ENCODE data around the gene CD22. TPM values are rescaled to one million over a fixed set of nuclear protein-coding genes. Genes with fewer than 3 reads are reported as not detected.

CD22 gene
- total and polyA plus RNA-seq, 2 of the 4 experiments (the other 2 are of a cell fraction): 0.18 to 0.22 TPM

GRCh38 chr19:35332817-35333216 is 3.8 kb downstream of the CD22 start:
- Histone ChIP-seq H3K14ac (replicated peaks; ENCODE audit: low read depth, low read length) (no peak overlapping the region), H3K9me3 (ENCODE audit: control insufficient read depth, insufficient read depth, low read length) (no peaks in the 10 kb centered on the region), H3K27me3 (ENCODE audit: control insufficient read depth, insufficient read depth, low read length) (peaks cover 8% of the 10 kb centered on the region; the same call in 1 of the 2 replicates), H4K8ac (ENCODE audit: low read depth in 2 of 2, low read length in 2 of 2) (no peak overlapping the region), H3K4ac (ENCODE audit: low read depth, low read length) (no peak overlapping the region), H4K20me1 (ENCODE audit: insufficient read depth, low read length) (no peaks in the 10 kb centered on the region), H2AK9ac (replicated peaks; ENCODE audit: low read depth, low read length, poor library complexity) (no peak overlapping the region), H2BK20ac (ENCODE audit: low read depth, low read length) (no peak overlapping the region), H4K91ac (ENCODE audit: insufficient read depth, low read depth, low read length) (no peak overlapping the region), H2BK5ac (ENCODE audit: low read depth, low read length, poor library complexity, severe bottlenecking) (no peak overlapping the region), H3K9ac (ENCODE audit: low read depth, low read length) (no peak overlapping the region), H3K27ac (ENCODE audit: insufficient read depth, low read length) (no peak overlapping the region), H2AFZ (replicated peaks; ENCODE audit: low read length, poor library complexity) (no peak overlapping the region), H2BK120ac (ENCODE audit: low read depth, low read length) (no peak overlapping the region), H3K4me3 (ENCODE audit: insufficient read depth, low read depth, low read length) (no peak overlapping the region), H3K4me1 (ENCODE audit: control insufficient read depth, insufficient read depth, low read length) (no peaks in the 10 kb centered on the region), H3K9me1 (ENCODE audit: insufficient read depth, low read length) (no peaks in the 10 kb centered on the region), H3K23ac (ENCODE audit: low read depth, low read length) (no peak overlapping the region), H2AK5ac (ENCODE audit: low read depth, low read length) (no peak overlapping the region), H3K36me3 (ENCODE audit: control insufficient read depth, insufficient read depth, low read length) (no peaks in the 10 kb centered on the region), H3K4me2 (ENCODE audit: low read depth, low read length) (no peak overlapping the region), H3K79me1 (ENCODE audit: low read depth in 1 of 2, low read length in 2 of 2) (no peaks in the 10 kb centered on the region), H3K18ac (ENCODE audit: low read depth, low read length) (no peak overlapping the region), H3K56ac (ENCODE audit: extremely low read depth, insufficient read depth, low read length) (no peak overlapping the region), H4K5ac (ENCODE audit: low read depth, low read length) (no peak overlapping the region), H2BK15ac (ENCODE audit: low read depth, low read length) (no peak overlapping the region)
- CTCF ChIA-PET: interaction anchor here (0.6 to 1.6 kb wide), 2 partner anchors 17 to 21 kb away, joined by 3 to 7 read pairs; no protein-coding TSS in a partner anchor
- 40% methylated on average over 1 of the region's 12 CpGs; no CpG with 5 or more reads in 1 of the 2 experiments for WGBS, 2 experiments (ENCODE audit: extremely low coverage in 2 of 2, insufficient read length in 1 of 2)
- dilution Hi-C loops (cut with HindIII; ENCODE audit: low sequenced_read_pairs, unreplicated experiment) (no loop called here), intact Hi-C loops (cut with micrococcal nuclease) (no loop called here), in situ Hi-C loops (cut with MboI; ENCODE audit: low sequenced_read_pairs) (loop anchor here (25.0 kb wide), 1 partner anchor 254 kb away; the partner anchor contains the start of gene PMIS2)
- POLR2A ChIA-PET (ENCODE audit: unreplicated experiment): no interaction called here
- no TSS peak for BruUV-seq (replicated peaks)
- DNase-seq (no peak), ATAC-seq (ENCODE audit: low read depth) (no peak)
- TF ChIP-seq RFX5 (IDR thresholded peaks at IDR 0.05; ENCODE audit: low read depth, low read length): no peak
- TF ChIP-seq, protein P1, sequence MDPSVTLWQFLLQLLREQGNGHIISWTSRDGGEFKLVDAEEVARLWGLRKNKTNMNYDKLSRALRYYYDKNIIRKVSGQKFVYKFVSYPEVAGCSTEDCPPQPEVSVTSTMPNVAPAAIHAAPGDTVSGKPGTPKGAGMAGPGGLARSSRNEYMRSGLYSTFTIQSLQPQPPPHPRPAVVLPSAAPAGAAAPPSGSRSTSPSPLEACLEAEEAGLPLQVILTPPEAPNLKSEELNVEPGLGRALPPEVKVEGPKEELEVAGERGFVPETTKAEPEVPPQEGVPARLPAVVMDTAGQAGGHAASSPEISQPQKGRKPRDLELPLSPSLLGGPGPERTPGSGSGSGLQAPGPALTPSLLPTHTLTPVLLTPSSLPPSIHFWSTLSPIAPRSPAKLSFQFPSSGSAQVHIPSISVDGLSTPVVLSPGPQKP (IDR thresholded peaks at IDR 0.05; ENCODE audit: borderline replicate concordance, low read depth, low read length): no peak
- no peak for TF ChIP-seq MAZ (IDR thresholded peaks at IDR 0.05; ENCODE audit: borderline replicate concordance, low read depth, low read length)
- TF ChIP-seq BHLHE40 (IDR thresholded peaks at IDR 0.05; ENCODE audit: low read depth, low read length): no peak
- no peak for TF ChIP-seq CTCF (conservative IDR thresholded peaks at IDR 0.05; ENCODE audit: low read depth, low read length)
- no peak for TF ChIP-seq MAFK (IDR thresholded peaks at IDR 0.05; ENCODE audit: low read depth, low read length)
- no peak for TF ChIP-seq RAD21 (IDR thresholded peaks at IDR 0.05; ENCODE audit: low read length)
- TF ChIP-seq POLR2A (IDR thresholded peaks at IDR 0.05; ENCODE audit: low read depth, low read length): no peak
- TF ChIP-seq RCOR1 (IDR thresholded peaks at IDR 0.05; ENCODE audit: insufficient replicate concordance, low read length): no peak
- TF ChIP-seq MXI1 (IDR thresholded peaks at IDR 0.05; ENCODE audit: borderline replicate concordance, low read depth, low read length): no peak
- TF ChIP-seq NFE2L2 (IDR thresholded peaks at IDR 0.05; ENCODE audit: low read depth, low read length): no peak
- no peak for TF ChIP-seq CHD1 (IDR thresholded peaks at IDR 0.05; ENCODE audit: low read depth, low read length)
- TF ChIP-seq FOS (IDR thresholded peaks at IDR 0.05; ENCODE audit: low read depth, low read length): no peak
- TF ChIP-seq, protein P2, sequence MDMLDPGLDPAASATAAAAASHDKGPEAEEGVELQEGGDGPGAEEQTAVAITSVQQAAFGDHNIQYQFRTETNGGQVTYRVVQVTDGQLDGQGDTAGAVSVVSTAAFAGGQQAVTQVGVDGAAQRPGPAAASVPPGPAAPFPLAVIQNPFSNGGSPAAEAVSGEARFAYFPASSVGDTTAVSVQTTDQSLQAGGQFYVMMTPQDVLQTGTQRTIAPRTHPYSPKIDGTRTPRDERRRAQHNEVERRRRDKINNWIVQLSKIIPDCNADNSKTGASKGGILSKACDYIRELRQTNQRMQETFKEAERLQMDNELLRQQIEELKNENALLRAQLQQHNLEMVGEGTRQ (IDR thresholded peaks at IDR 0.05; ENCODE audit: low read depth, low read length): no peak
- TF ChIP-seq CEBPB (IDR thresholded peaks at IDR 0.05; ENCODE audit: low read depth, low read length): no peak
- TF ChIP-seq SMC3 (IDR thresholded peaks at IDR 0.05; ENCODE audit: low read depth, low read length): no peak

All from IMR-90 (cell line).